ENCODE measurements around the gene UNC13D.

GRCh38 chr17:75799402-75799801 lies 44.8 kb downstream of the UNC13D start:
- TF ChIP-seq TAF1 (IDR thresholded peaks at IDR 0.05; ENCODE audit: low read depth) (no peak), TEAD4 (IDR thresholded peaks at IDR 0.05) (no peak), EP300 (IDR thresholded peaks at IDR 0.05; ENCODE audit: borderline replicate concordance) (no peak), MAX (IDR thresholded peaks at IDR 0.05) (no peak), CREB1 (IDR thresholded peaks at IDR 0.05; ENCODE audit: low read depth) (no peak), YY1 (IDR thresholded peaks at IDR 0.05; ENCODE audit: low read depth) (no peak), TCF12 (IDR thresholded peaks at IDR 0.05; ENCODE audit: low read depth) (no peak), CEBPB (IDR thresholded peaks at IDR 0.05) (no peak)

Measured in Ishikawa (cell line).